Lung (tissue), 12 donors: ENCODE measurements around the gene STARD10. TPM values are rescaled to one million over a fixed set of nuclear protein-coding genes. Genes with fewer than 3 reads are reported as not detected.

Experiments used
- ATAC-seq: fragments of 200-7000 bp; cut with Tn5 transposase; one replicate; pipeline ENCODE4 v1.9.1; 2020; ENCODE audit warnings: moderate number of reproducible peaks; ENCODE audit not compliant: insufficient read depth, low FRiP score
- DNase-seq, 3 donors: peaks; one replicate each; pipeline ENCODE4 v3.0.0-alpha.2; 2013 to 2017
- H3K27ac ChIP-seq, 2 donors: one replicate each; pipeline ENCODE4 v1.5.1; 2013; ENCODE audit warnings: mild to moderate bottlenecking in 2 of 2, moderate library complexity in 2 of 2, control low read depth in 1 of 2, inconsistent platforms in 1 of 2, low read depth in 1 of 2, low read length in 1 of 2
- H3K27me3 ChIP-seq, 3 donors: one replicate each; pipeline ENCODE4 v1.5.1; 2013; ENCODE audit warnings: low read length in 2 of 3; ENCODE audit not compliant: control insufficient read depth in 3 of 3, insufficient read depth in 3 of 3
- H3K36me3 ChIP-seq, 4 donors: one replicate each; pipeline ENCODE4 v1.5.1; 2013; ENCODE audit warnings: low read length in 4 of 4, mild to moderate bottlenecking in 1 of 4, moderate library complexity in 1 of 4; ENCODE audit not compliant: control insufficient read depth in 4 of 4, insufficient read depth in 4 of 4
- H3K4me1 ChIP-seq, 5 donors: one replicate each; pipeline ENCODE4 v1.5.1; 2013; ENCODE audit warnings: low read length in 5 of 5, mild to moderate bottlenecking in 2 of 5, moderate library complexity in 1 of 5; ENCODE audit not compliant: control insufficient read depth in 5 of 5, insufficient read depth in 5 of 5
- H3K4me3 ChIP-seq: one replicate; pipeline ENCODE4 v1.5.1; 2013; ENCODE audit warnings: mild to moderate bottlenecking, control low read depth, moderate library complexity
- H3K9ac ChIP-seq, 2 donors: one replicate each; pipeline ENCODE4 v1.5.1; 2013; ENCODE audit warnings: low read length in 2 of 2, control low read depth in 1 of 2; ENCODE audit not compliant: insufficient read depth in 1 of 2
- H3K9me3 ChIP-seq, 4 donors: one replicate each; pipeline ENCODE4 v1.5.1; 2013; ENCODE audit warnings: low read length in 3 of 4, mild to moderate bottlenecking in 1 of 4, moderate library complexity in 1 of 4; ENCODE audit not compliant: control insufficient read depth in 4 of 4, insufficient read depth in 3 of 4
- WGBS, 2 donors: extraction: QIAGEN DNeasy Blood & Tissue Kit; methylation state at CpG; one replicate each; pipeline ENCODE4 v1.1.7; 2013; 5-methylcytosine and 5-hydroxymethylcytosine counted together
- polyA plus RNA-seq, 2 donors: library from polyadenylated mRNA; stranded (reverse); fragments of 200-250 nt; gene quantifications; one replicate each; pipeline ENCODE4 v1.2.1, GENCODE V29; 2013
- total RNA-seq, 2 donors: library from RNA; depleted of rRNA in 1 of 2; stranded (reverse); fragments of >200 nt in 1 of 2; gene quantifications; one replicate each; pipeline ENCODE4 v1.2.1, GENCODE V29; 2014 to 2021
- TF ChIP-seq, protein P1 (sequence below): IDR thresholded peaks from 2 replicates; pipeline ENCODE4 v1.5.1; 2012; ENCODE audit warnings: mild to moderate bottlenecking; ENCODE audit errors: control extremely low read depth, extremely low read depth
- donor health status: control.
- donor health status: control.
- donor health status: Bipolar disorder and iron deficiency.
- donor health status: healthy.
- donor health status: DM: yes; HTN: yes; CAD: no.

Gene STARD10
- total and polyA plus RNA-seq, 4 donors: 66.5 to 198 (median 102) TPM

DNA sequence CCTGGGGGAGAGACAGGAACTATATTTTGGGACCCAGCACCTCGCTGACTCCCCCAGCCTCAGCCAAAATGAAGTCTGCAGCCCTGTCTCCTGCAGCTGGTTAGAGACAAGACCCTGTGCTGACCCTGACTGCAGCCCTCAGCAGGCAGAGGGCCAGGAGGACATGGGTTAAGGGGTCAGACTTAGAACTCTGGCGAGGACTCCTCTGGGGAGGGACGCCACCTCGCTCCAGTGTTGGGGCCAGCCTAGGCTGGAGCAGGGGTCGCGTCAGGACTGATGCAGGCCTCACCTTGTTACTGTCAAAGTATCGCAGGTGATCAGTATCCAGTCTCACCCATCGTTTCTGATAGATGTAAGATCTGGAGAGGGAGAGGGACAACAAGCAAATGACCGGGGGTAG is 82.7 kb downstream of the STARD10 start:
- Histone ChIP-seq H3K36me3 (peaks cover 0 to 65% (median 26%) of the 10 kb centered on the region in 4 donors), H3K4me1 (peaks cover 0 to 26% (median 5%) of the 10 kb centered on the region in 5 donors), H3K9ac (no peak overlapping the region), H3K27ac (no peak overlapping the region), H3K4me3 (no peak overlapping the region), H3K27me3 (no peaks in the 10 kb centered on the region), H3K9me3 (no peaks in the 10 kb centered on the region)
- ATAC-seq (no peak), DNase-seq (no peak)
- WGBS, 2 donors: 92 to 98% methylated on average over 9 of the region's 9 CpGs
- TF ChIP-seq, protein P1, sequence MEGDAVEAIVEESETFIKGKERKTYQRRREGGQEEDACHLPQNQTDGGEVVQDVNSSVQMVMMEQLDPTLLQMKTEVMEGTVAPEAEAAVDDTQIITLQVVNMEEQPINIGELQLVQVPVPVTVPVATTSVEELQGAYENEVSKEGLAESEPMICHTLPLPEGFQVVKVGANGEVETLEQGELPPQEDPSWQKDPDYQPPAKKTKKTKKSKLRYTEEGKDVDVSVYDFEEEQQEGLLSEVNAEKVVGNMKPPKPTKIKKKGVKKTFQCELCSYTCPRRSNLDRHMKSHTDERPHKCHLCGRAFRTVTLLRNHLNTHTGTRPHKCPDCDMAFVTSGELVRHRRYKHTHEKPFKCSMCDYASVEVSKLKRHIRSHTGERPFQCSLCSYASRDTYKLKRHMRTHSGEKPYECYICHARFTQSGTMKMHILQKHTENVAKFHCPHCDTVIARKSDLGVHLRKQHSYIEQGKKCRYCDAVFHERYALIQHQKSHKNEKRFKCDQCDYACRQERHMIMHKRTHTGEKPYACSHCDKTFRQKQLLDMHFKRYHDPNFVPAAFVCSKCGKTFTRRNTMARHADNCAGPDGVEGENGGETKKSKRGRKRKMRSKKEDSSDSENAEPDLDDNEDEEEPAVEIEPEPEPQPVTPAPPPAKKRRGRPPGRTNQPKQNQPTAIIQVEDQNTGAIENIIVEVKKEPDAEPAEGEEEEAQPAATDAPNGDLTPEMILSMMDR: no peak

DNA sequence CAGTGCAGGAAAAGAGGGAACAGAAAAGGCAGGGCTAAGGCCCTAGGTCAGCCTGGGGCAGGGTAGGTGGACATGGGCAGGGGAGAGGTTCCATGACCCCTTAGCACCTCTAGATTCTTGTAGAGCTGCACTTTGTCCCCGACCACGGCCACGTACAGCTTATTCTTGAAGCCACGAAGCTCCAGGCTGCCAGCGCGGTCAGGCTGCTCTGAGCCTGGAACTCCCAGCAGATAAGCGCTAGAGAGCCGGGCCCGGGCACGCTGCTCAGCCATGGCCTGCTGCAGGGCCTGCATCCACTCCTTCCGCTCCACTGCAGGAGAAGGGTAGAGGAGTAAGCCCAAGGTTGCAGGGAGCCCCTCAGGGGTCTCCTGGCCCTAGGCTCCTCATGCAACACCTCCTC is 83.6 kb downstream of the STARD10 start:
- no peak overlapping the region for H3K27ac ChIP-seq
- WGBS, 2 donors: 96 to 99% methylated on average over 11 of the region's 11 CpGs
- H3K9ac ChIP-seq: no peak overlapping the region
- TF ChIP-seq, protein P1: no peak
- no peak for DNase-seq
- H3K27me3 ChIP-seq: no peaks in the 10 kb centered on the region
- H3K36me3 ChIP-seq: peaks cover 0 to 70% (median 26%) of the 10 kb centered on the region in 4 donors
- peaks cover 0 to 33% (median 10%) of the 10 kb centered on the region in 5 donors for H3K4me1 ChIP-seq
- no peak overlapping the region for H3K4me3 ChIP-seq
- ATAC-seq: no peak
- no peaks in the 10 kb centered on the region for H3K9me3 ChIP-seq

DNA sequence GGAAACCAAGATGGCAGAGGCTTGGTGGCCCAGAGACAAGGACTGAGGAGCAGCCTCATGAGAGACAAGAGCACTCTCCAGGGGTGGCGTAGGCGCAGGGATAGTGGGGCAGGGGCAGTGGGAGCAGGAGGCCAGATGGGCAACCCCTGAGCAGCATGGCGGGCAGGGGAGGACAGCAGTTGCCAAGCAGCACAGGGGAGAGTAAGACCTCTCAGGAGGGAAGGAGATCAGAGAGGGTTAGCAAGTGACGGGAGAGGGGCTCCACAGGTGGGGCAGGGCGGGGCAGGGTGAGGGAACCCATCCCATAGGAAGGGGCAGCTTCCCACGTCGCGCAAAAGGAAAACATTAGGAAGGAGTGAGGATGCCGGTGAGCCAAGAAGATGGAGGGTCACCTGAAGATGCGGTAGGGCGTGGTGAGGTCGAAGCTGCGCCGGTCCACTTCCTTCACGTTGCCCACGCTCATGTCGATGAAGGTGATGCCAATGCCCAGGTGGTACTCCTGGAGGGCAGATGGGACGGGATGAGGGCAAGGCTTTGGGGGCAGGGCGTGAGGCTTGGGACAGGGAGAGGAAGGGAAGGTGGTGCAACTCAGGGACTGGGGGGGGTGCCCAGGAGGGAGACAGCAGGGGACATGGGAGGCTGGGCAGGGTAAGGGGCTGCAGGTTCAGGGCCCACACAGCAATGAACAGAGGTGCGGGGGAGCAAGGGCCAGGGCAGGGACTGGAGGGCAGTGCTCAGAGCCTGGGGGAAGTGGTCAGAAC is 84.2 kb downstream of the STARD10 start:
- Histone ChIP-seq H3K4me3 (no peak overlapping the region), H3K27me3 (no peaks in the 10 kb centered on the region), H3K4me1 (peaks cover 0 to 39% (median 16%) of the 10 kb centered on the region in 5 donors), H3K27ac (no peak overlapping the region), H3K36me3 (peaks cover 0 to 73% (median 29%) of the 10 kb centered on the region in 4 donors), H3K9me3 (no peaks in the 10 kb centered on the region), H3K9ac (no peak overlapping the region)
- DNase-seq: no peak
- TF ChIP-seq, protein P1: no peak
- no peak for ATAC-seq
- WGBS, 2 donors: 93 to 97% methylated on average over 20 of the region's 20 CpGs
